Measurements from ENCODE around the gene ACOX1. TPM values are rescaled to one million over a fixed set of nuclear protein-coding genes. Genes with fewer than 3 reads are reported as not detected.

Gene ACOX1
- total RNA-seq, 1 donor: 79.9 TPM

- no peak overlapping the region for H3K4me3 ChIP-seq (ENCODE audit: low read depth, low read length)
- no peak for TF ChIP-seq CTCF (IDR thresholded peaks at IDR 0.05; ENCODE audit: insufficient read depth, low read depth, low read length)
- DNase-seq (ENCODE audit: low read depth): no peak
Measured at GRCh38 chr17:75917141-75917916, 61.6 kb downstream of the ACOX1 start.

- no peak for TF ChIP-seq CTCF (IDR thresholded peaks at IDR 0.05; ENCODE audit: insufficient read depth, low read depth, low read length)
- no peak for DNase-seq (ENCODE audit: low read depth)
- no peak overlapping the region for H3K4me3 ChIP-seq (ENCODE audit: low read depth, low read length)
Measured at GRCh38 chr17:75915268-75915667, 63.7 kb downstream of the ACOX1 start.

GRCh38 chr17:75914643-75915267, 64.2 kb downstream of the ACOX1 start:
- no peak overlapping the region for H3K4me3 ChIP-seq (ENCODE audit: low read depth, low read length)
- no peak for TF ChIP-seq CTCF (IDR thresholded peaks at IDR 0.05; ENCODE audit: insufficient read depth, low read depth, low read length)
- DNase-seq (ENCODE audit: low read depth): no peak

- no peak for DNase-seq (ENCODE audit: low read depth)
- TF ChIP-seq CTCF (IDR thresholded peaks at IDR 0.05; ENCODE audit: insufficient read depth, low read depth, low read length): no peak
- H3K4me3 ChIP-seq (ENCODE audit: low read depth, low read length): no peak overlapping the region
Measured at GRCh38 chr17:75913537-75914210, 65.3 kb downstream of the ACOX1 start.

- no peak for DNase-seq (ENCODE audit: low read depth)
- no peak for TF ChIP-seq CTCF (IDR thresholded peaks at IDR 0.05; ENCODE audit: insufficient read depth, low read depth, low read length)
- no peak overlapping the region for H3K4me3 ChIP-seq (ENCODE audit: low read depth, low read length)
Measured at GRCh38 chr17:75910699-75911098, 68.3 kb downstream of the ACOX1 start.

GRCh38 chr17:75909812-75910274, 69.1 kb downstream of the ACOX1 start:
- no peak overlapping the region for H3K4me3 ChIP-seq (ENCODE audit: low read depth, low read length)
- no peak for DNase-seq (ENCODE audit: low read depth)
- no peak for TF ChIP-seq CTCF (IDR thresholded peaks at IDR 0.05; ENCODE audit: insufficient read depth, low read depth, low read length)

Data from fibroblast of villous mesenchyme (primary cell).